GM18511 (cell line): Measurements from ENCODE around the gene ABR.
"Not testable (repeated sequence)": the region's sequence is repeated elsewhere in the genome, so short reads cannot be mapped to it uniquely, and the experiment has no call there.

Experiments
- ATAC-seq: cut with Tn5 transposase; IDR thresholded peaks from one replicate; pipeline ENCODE4 v1.9.1; 2021; ENCODE audit warnings: mild to moderate bottlenecking, moderate library complexity; ENCODE audit not compliant: unreplicated experiment

The ABR gene

GRCh38 chr17:1000597-1001461, 179.0 kb downstream of the ABR start:
- no peak for ATAC-seq

- no peak for ATAC-seq
Measured at GRCh38 chr17:998111-998510, 181.7 kb downstream of the ABR start.

GRCh38 chr17:996554-997344, 183.0 kb downstream of the ABR start, which contains the start of gene TIMM22:
Gene TIMM22, plus strand, starts transcription at chr17:997129. Its CDS starts 14 bp downstream, at chr17:997143.
- peak; percentile 90 for ATAC-seq

- ATAC-seq = not testable (repeated sequence)
Measured at GRCh38 chr17:995324-995723, 184.5 kb downstream of the ABR start.

- no peak for ATAC-seq
Measured at GRCh38 chr17:992933-993332, 186.8 kb downstream of the ABR start.

GRCh38 chr17:988561-988960, 191.2 kb downstream of the ABR start:
- no peak for ATAC-seq

- ATAC-seq = no peak
Measured at GRCh38 chr17:987931-988330, 191.8 kb downstream of the ABR start.

GRCh38 chr17:986322-986929, 193.4 kb downstream of the ABR start:
- ATAC-seq = no peak

- no peak for ATAC-seq
Measured at GRCh38 chr17:983921-984320, 195.9 kb downstream of the ABR start.

- ATAC-seq = no peak
Measured at GRCh38 chr17:981292-981658, 198.5 kb downstream of the ABR start.

GRCh38 chr17:980406-981291, 199.1 kb downstream of the ABR start:
- ATAC-seq = no peak

GRCh38 chr17:979539-980405, 200.0 kb downstream of the ABR start, which contains the start of gene NXN:
Gene NXN, minus strand, starts transcription at chr17:979776.
- peak; percentile 73 for ATAC-seq

GRCh38 chr17:979212-979538, 200.6 kb downstream of the ABR start:
- ATAC-seq = no peak

GRCh38 chr17:978103-979093, 201.4 kb downstream of the ABR start:
- no peak for ATAC-seq

GRCh38 chr17:977166-977565, 202.6 kb downstream of the ABR start:
- no peak for ATAC-seq

- ATAC-seq = no peak
Measured at GRCh38 chr17:976312-976711, 203.5 kb downstream of the ABR start.

- ATAC-seq = no peak
Measured at GRCh38 chr17:975371-975915, 204.3 kb downstream of the ABR start.

- ATAC-seq = not testable (repeated sequence)
Measured at GRCh38 chr17:974778-975177, 205.0 kb downstream of the ABR start.
